GM12872 (cell line): ENCODE data around the gene CLEC1A.

ENCODE experiments used
- TF ChIP-seq, protein P1 (sequence below): IDR thresholded peaks from 3 replicates; pipeline ENCODE4 v1.5.1; 2011; ENCODE audit warnings: low read depth, mild to moderate bottlenecking, low read length, moderate library complexity; ENCODE audit not compliant: insufficient read depth

CLEC1A gene

DNA sequence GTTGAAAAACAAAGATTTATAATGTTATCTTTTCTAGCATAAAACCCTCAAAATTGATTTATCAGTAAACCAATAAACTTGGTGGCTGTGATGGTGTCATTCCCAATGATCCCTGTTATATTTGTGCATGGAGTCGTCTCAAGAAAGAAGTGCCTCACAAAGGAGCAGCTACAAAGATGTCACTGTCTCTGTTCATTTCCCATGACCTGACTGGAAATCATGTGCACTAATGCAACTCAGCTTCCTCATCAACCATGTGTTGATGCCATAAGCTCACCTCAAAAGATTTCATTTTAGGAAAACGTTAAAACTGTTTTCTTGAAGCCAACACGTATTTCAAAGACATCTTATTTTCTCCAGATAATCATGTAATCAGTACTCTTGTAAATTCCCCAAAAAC, 28.8 kb downstream of the CLEC1A start:
- TF ChIP-seq, protein P1, sequence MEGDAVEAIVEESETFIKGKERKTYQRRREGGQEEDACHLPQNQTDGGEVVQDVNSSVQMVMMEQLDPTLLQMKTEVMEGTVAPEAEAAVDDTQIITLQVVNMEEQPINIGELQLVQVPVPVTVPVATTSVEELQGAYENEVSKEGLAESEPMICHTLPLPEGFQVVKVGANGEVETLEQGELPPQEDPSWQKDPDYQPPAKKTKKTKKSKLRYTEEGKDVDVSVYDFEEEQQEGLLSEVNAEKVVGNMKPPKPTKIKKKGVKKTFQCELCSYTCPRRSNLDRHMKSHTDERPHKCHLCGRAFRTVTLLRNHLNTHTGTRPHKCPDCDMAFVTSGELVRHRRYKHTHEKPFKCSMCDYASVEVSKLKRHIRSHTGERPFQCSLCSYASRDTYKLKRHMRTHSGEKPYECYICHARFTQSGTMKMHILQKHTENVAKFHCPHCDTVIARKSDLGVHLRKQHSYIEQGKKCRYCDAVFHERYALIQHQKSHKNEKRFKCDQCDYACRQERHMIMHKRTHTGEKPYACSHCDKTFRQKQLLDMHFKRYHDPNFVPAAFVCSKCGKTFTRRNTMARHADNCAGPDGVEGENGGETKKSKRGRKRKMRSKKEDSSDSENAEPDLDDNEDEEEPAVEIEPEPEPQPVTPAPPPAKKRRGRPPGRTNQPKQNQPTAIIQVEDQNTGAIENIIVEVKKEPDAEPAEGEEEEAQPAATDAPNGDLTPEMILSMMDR = no peak

- TF ChIP-seq, protein P1 = no peak
These were observed 29.7 kb downstream of the CLEC1A start for GRCh38 chr12:10069099-10069498.

GRCh38 chr12:10068644-10069043, 30.1 kb downstream of the CLEC1A start:
- TF ChIP-seq, protein P1 = no peak

- TF ChIP-seq, protein P1 = no peak
These were observed 30.8 kb downstream of the CLEC1A start for GRCh38 chr12:10067942-10068341.

GRCh38 chr12:10067264-10067663, 31.5 kb downstream of the CLEC1A start:
- TF ChIP-seq, protein P1 = no peak

- TF ChIP-seq, protein P1 = no peak
These were observed 33.5 kb downstream of the CLEC1A start for GRCh38 chr12:10065241-10065640.

DNA sequence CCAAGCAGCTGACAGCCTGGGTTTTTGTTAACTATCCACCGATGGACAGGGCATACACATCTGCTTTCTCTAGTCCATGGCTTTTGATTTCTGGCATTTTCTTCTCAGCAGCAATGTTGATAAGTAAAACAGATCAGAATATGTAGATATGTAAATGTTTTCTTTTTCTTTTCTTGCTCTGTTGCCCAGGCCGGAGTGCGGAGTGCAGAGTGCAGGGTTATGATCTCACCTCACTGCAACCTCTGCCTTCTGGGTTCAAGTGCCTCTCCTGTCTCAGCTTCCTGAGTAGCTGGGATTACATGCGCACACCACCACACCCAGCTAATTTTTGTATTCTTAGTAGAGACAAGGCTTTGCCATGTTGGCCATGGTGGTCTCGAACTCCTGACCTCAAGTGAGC, 40.4 kb downstream of the CLEC1A start:
- TF ChIP-seq, protein P1 = no peak
